H1 (cell line): ENCODE measurements around the gene MRPS10. TPM values are rescaled to one million over a fixed set of nuclear protein-coding genes. Genes with fewer than 3 reads are reported as not detected.

Experiments used
- GTF2F1 ChIP-seq: IDR thresholded peaks from 2 replicates; pipeline ENCODE4 v1.6.1; 2012; ENCODE audit warnings: low read depth, low read length, improper control_type of control experiment, borderline replicate concordance
- SIX5 ChIP-seq: IDR thresholded peaks from 2 replicates; pipeline ENCODE4 v1.6.1; 2011; ENCODE audit warnings: mild to moderate bottlenecking, low read depth, low read length
- polyA plus RNA-seq, 7 experiments: library from polyadenylated mRNA; depleted of rRNA in 3 of 7; stranded (reverse) in 5 of 7; unstranded in 2 of 7; fragments of >200 nt in 5 of 7; fragments of 200-250 nt in 2 of 7; gene quantifications; 1 replicate in 5 of 7; 2 replicates in 1 of 7; 4 replicates in 1 of 7; pipeline versions ENCODE4 v1.2.1 to v1.2.3, GENCODE V29; 2011 to 2013; ENCODE audit warnings: missing spikeins in 2 of 7, mixed read lengths in 2 of 7
- total RNA-seq: library from RNA; stranded (reverse); fragmentation: NEBNext Ultra II Directional; extraction: Animal tissue kit (Norgen Biotek cat#: 25700); gene quantifications from 2 replicates; pipeline ENCODE4 v1.2.1, GENCODE V29; 2021

MRPS10 gene
- total and polyA plus RNA-seq, 2 of the 8 experiments (the other 6 are each of a cell fraction or from before 2014, with no cell fraction given) = 20.5 to 33.6 TPM

GRCh38 chr6:42222448-42222847 is 4.8 kb upstream of the MRPS10 start (continued):
- TF ChIP-seq GTF2F1 (no peak), SIX5 (no peak)
